Measurements from ENCODE around the gene EIF6. TPM values are rescaled to one million over a fixed set of nuclear protein-coding genes. Genes with fewer than 3 reads are reported as not detected.

Gene EIF6
- total and polyA plus RNA-seq, 2 donors (not counting 3 experiments of a cell fraction or from before 2014, with no cell fraction given), result 153 to 286 TPM

GRCh38 chr20:35286077-35286898 is 1.7 kb upstream of the EIF6 start:
- Histone ChIP-seq H4K20me1 (replicated peaks; ENCODE audit: control insufficient read depth, extremely low read depth, insufficient read depth, low read length) (no peaks in the 10 kb centered on the region), H3K9me3 (replicated peaks; ENCODE audit: control insufficient read depth, insufficient read depth, low read length) (no peaks in the 10 kb centered on the region), H3K27me3 (ENCODE audit: control insufficient read depth in 2 of 2, insufficient read depth in 2 of 2, low read length in 2 of 2) (no peaks in the 10 kb centered on the region), H2AFZ (ENCODE audit: low read depth, low read length) (no peak overlapping the region), H3K4me1 (ENCODE audit: control insufficient read depth, extremely low read depth, insufficient read depth, low read length) (peaks cover 12% of the 10 kb centered on the region), H3K36me3 (ENCODE audit: control insufficient read depth in 2 of 2, extremely low read depth in 1 of 2, insufficient read depth in 2 of 2, low read length in 2 of 2) (peaks cover 1 to 2% of the 10 kb centered on the region in 2 experiments), H3K9ac (replicated peaks; ENCODE audit: extremely low read depth, insufficient read depth, low read length) (no peak overlapping the region), H3K4me3 (replicated peaks in 1 of 3; ENCODE audit: insufficient read depth in 1 of 3, low read depth in 1 of 3, low read length in 3 of 3) (no peak overlapping the region), H3K9me1 (replicated peaks; ENCODE audit: control insufficient read depth, extremely low read depth, insufficient read depth, low read length) (no peaks in the 10 kb centered on the region), H3K4me2 (ENCODE audit: insufficient read depth, low read length) (no peak overlapping the region), H3K79me2 (ENCODE audit: control insufficient read depth, insufficient read depth, low read length) (peaks cover 27% of the 10 kb centered on the region), H3K27ac (ENCODE audit: insufficient read depth, low read depth, low read length) (no peak overlapping the region)
- intact Hi-C loops (cut with micrococcal nuclease), result no loop called here
- DNase-seq (ENCODE audit: low read depth, low spot score) (no peak), FAIRE-seq (no peak)
- POLR2A ChIA-PET, result no interaction called here
- dilution Hi-C loops (cut with MboI; ENCODE audit: extremely low pct_ligation_motif_present, low sequenced_read_pairs), result no loop called here
- TF ChIP-seq EZH2 (IDR thresholded peaks at IDR 0.05; ENCODE audit: borderline replicate concordance, low read depth, low read length, severe bottlenecking) (no peak), FOS (IDR thresholded peaks at IDR 0.05; ENCODE audit: borderline replicate concordance, insufficient read depth, low read length) (no peak), POLR2A (IDR thresholded peaks at IDR 0.05; ENCODE audit: low read depth, low read length) (no peak), JUN (IDR thresholded peaks at IDR 0.05; ENCODE audit: borderline replicate concordance, insufficient read depth, insufficient read length, low read depth) (no peak), POLR2AphosphoS5 (IDR thresholded peaks at IDR 0.05; ENCODE audit: insufficient read depth, low read depth, low read length) (no peak), MAX (IDR thresholded peaks at IDR 0.05; ENCODE audit: insufficient read depth, insufficient read length) (no peak), GATA2 (IDR thresholded peaks at IDR 0.05; ENCODE audit: insufficient read depth, insufficient read length, low read depth, low read length) (no peak), MYC (IDR thresholded peaks at IDR 0.05; ENCODE audit: low read depth, low read length) (no peak), CTCF (IDR thresholded peaks at IDR 0.05; ENCODE audit: extremely low read depth in 1 of 2, insufficient read depth in 1 of 2, low read depth in 1 of 2, low read length in 2 of 2) (no peak)
- BruUV-seq (replicated peaks), result no TSS peak
- CTCF ChIA-PET, result interaction anchor here (0.7 kb wide), 1 partner anchor 17 kb away, joined by 3 read pairs; no protein-coding TSS in a partner anchor

All from endothelial cell of umbilical vein (primary cell).